Neural progenitor cell (in vitro differentiated cells): ENCODE results near the gene CAV3.

Experiments used
- EZH2 ChIP-seq: fragments of 200-600 bp; sonication (generic); IDR thresholded peaks from 2 replicates; pipeline ENCODE4 v1.6.1; 2017; ENCODE audit warnings: antibody characterized with exemption, mild to moderate bottlenecking, moderate library complexity
- EZH2phosphoT487 ChIP-seq: fragments of 200-600 bp; sonication (generic); IDR thresholded peaks from 2 replicates; pipeline ENCODE4 v1.6.1; 2017; ENCODE audit warnings: antibody characterized with exemption
- TF ChIP-seq, protein P1 (sequence below): fragments of 200-600 bp; sonication (generic); IDR thresholded peaks from 2 replicates; pipeline ENCODE4 v1.5.1; 2017; ENCODE audit warnings: antibody characterized with exemption, mild to moderate bottlenecking

DNA sequence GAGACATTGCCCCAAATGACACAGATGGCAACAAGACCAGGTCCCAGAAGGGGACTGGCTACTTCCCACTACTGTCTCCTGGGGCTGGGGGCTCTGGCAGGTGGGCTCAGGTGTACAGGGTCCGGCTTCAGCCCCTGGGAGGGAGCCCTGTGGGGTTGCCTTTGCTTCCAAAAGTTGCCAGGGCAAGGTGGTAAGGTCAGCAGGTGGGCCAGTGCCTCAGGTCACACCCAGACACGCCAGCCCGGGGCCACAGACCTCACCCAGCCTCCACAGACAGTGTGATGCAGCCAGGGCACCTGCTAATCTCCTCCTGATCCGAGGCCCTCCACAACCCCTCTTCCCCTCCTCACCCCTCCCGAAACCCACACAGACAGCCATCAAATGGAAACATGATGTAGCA, 28.3 kb downstream of the CAV3 start:
- TF ChIP-seq, protein P1, sequence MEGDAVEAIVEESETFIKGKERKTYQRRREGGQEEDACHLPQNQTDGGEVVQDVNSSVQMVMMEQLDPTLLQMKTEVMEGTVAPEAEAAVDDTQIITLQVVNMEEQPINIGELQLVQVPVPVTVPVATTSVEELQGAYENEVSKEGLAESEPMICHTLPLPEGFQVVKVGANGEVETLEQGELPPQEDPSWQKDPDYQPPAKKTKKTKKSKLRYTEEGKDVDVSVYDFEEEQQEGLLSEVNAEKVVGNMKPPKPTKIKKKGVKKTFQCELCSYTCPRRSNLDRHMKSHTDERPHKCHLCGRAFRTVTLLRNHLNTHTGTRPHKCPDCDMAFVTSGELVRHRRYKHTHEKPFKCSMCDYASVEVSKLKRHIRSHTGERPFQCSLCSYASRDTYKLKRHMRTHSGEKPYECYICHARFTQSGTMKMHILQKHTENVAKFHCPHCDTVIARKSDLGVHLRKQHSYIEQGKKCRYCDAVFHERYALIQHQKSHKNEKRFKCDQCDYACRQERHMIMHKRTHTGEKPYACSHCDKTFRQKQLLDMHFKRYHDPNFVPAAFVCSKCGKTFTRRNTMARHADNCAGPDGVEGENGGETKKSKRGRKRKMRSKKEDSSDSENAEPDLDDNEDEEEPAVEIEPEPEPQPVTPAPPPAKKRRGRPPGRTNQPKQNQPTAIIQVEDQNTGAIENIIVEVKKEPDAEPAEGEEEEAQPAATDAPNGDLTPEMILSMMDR = no peak
- TF ChIP-seq EZH2 (no peak), EZH2phosphoT487 (no peak)
